Measurements from ENCODE around the gene DNAH11. TPM values are rescaled to one million over a fixed set of nuclear protein-coding genes. Genes with fewer than 3 reads are reported as not detected.

DNAH11 gene
- total and polyA plus RNA-seq, 2 of the 13 experiments (the other 11 are each of a cell fraction or from before 2014, with no cell fraction given), result not detected

DNA sequence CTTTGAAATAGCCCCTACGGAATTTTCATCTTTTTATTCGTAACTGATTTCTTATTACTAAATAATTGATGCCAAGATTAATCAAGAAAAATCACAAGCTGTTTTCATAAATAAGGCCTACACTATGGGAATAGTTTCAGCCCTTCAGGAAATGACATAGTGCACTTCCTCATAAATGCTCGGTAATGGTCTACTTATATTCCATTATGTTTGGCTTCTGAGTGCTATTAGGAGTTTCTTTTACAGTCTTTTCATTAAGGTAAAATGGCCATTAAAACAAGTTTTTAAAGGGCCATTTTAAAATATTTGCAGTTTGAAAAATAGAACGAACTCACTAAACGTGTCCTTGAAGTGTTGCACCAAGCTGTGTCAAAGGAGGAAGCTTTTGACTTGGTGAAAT, 174.5 kb downstream of the DNAH11 start:
- no TSS peak for BruUV-seq (replicated peaks)
- in situ Hi-C loops (cut with HindIII; ENCODE audit: extremely low pct_ligation_motif_present, low pct_unique_long_range_greater_than_20kb), result no loop called here
- intact Hi-C loops (cut with micrococcal nuclease; ENCODE audit: unreplicated experiment), result no loop called here
- no peaks in the 10 kb centered on the region for H3K79me2 ChIP-seq (ENCODE audit: insufficient read depth, low read length)
- DNase-seq (ENCODE audit: low spot score) (no peak), ATAC-seq (no peak), FAIRE-seq (no peak)
- TF ChIP-seq, protein P1, sequence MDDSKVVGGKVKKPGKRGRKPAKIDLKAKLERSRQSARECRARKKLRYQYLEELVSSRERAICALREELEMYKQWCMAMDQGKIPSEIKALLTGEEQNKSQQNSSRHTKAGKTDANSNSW (CRISPR knock-in tag; IDR thresholded peaks at IDR 0.05; ENCODE audit: borderline replicate concordance), result no peak
- TF ChIP-seq SP2 (CRISPR knock-in tag; IDR thresholded peaks at IDR 0.05) (no peak), DR1 (CRISPR knock-in tag; IDR thresholded peaks at IDR 0.05) (no peak), PHF5A (CRISPR knock-in tag; IDR thresholded peaks at IDR 0.05; ENCODE audit: low read depth, unreplicated experiment) (no peak), KAT7 (CRISPR knock-in tag; IDR thresholded peaks at IDR 0.05; ENCODE audit: borderline replicate concordance) (no peak), ZC3H4 (CRISPR knock-in tag; IDR thresholded peaks at IDR 0.05; ENCODE audit: borderline replicate concordance) (no peak), KLF9 (CRISPR knock-in tag; IDR thresholded peaks at IDR 0.05; ENCODE audit: low read depth) (no peak)
- TF ChIP-seq, protein P2, sequence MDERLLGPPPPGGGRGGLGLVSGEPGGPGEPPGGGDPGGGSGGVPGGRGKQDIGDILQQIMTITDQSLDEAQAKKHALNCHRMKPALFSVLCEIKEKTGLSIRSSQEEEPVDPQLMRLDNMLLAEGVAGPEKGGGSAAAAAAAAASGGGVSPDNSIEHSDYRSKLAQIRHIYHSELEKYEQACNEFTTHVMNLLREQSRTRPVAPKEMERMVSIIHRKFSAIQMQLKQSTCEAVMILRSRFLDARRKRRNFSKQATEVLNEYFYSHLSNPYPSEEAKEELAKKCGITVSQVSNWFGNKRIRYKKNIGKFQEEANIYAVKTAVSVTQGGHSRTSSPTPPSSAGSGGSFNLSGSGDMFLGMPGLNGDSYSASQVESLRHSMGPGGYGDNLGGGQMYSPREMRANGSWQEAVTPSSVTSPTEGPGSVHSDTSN (CRISPR knock-in tag; IDR thresholded peaks at IDR 0.05), result no peak
- TF ChIP-seq, protein P3, sequence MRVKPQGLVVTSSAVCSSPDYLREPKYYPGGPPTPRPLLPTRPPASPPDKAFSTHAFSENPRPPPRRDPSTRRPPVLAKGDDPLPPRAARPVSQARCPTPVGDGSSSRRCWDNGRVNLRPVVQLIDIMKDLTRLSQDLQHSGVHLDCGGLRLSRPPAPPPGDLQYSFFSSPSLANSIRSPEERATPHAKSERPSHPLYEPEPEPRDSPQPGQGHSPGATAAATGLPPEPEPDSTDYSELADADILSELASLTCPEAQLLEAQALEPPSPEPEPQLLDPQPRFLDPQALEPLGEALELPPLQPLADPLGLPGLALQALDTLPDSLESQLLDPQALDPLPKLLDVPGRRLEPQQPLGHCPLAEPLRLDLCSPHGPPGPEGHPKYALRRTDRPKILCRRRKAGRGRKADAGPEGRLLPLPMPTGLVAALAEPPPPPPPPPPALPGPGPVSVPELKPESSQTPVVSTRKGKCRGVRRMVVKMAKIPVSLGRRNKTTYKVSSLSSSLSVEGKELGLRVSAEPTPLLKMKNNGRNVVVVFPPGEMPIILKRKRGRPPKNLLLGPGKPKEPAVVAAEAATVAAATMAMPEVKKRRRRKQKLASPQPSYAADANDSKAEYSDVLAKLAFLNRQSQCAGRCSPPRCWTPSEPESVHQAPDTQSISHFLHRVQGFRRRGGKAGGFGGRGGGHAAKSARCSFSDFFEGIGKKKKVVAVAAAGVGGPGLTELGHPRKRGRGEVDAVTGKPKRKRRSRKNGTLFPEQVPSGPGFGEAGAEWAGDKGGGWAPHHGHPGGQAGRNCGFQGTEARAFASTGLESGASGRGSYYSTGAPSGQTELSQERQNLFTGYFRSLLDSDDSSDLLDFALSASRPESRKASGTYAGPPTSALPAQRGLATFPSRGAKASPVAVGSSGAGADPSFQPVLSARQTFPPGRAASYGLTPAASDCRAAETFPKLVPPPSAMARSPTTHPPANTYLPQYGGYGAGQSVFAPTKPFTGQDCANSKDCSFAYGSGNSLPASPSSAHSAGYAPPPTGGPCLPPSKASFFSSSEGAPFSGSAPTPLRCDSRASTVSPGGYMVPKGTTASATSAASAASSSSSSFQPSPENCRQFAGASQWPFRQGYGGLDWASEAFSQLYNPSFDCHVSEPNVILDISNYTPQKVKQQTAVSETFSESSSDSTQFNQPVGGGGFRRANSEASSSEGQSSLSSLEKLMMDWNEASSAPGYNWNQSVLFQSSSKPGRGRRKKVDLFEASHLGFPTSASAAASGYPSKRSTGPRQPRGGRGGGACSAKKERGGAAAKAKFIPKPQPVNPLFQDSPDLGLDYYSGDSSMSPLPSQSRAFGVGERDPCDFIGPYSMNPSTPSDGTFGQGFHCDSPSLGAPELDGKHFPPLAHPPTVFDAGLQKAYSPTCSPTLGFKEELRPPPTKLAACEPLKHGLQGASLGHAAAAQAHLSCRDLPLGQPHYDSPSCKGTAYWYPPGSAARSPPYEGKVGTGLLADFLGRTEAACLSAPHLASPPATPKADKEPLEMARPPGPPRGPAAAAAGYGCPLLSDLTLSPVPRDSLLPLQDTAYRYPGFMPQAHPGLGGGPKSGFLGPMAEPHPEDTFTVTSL (CRISPR knock-in tag; IDR thresholded peaks at IDR 0.05; ENCODE audit: borderline replicate concordance), result no peak
- no peak overlapping the region for H3K9ac ChIP-seq (ENCODE audit: insufficient read depth, low read depth, low read length)
- H3K4me3 ChIP-seq (replicated peaks in 1 of 3; ENCODE audit: insufficient read depth in 1 of 3, low read depth in 2 of 3, low read length in 3 of 3), result no peak overlapping the region
- no peaks in the 10 kb centered on the region for H3K4me1 ChIP-seq (ENCODE audit: insufficient read depth, low read length)
- H4K20me1 ChIP-seq (ENCODE audit: insufficient read depth, low read length), result no peaks in the 10 kb centered on the region
- CTCF ChIA-PET (ENCODE audit: low intra/inter-chr PET ratio, low total read pairs), result no interaction called here
- H3K9me3 ChIP-seq (ENCODE audit: low read length), result no peaks in the 10 kb centered on the region
- H3K36me3 ChIP-seq (replicated peaks in 1 of 2; ENCODE audit: control insufficient read depth in 1 of 2, insufficient read depth in 2 of 2, low read length in 2 of 2), result no peaks in the 10 kb centered on the region
- no peak overlapping the region for H3K4me2 ChIP-seq (ENCODE audit: low read depth, low read length)
- POLR2A ChIA-PET, result no interaction called here
- no peaks in the 10 kb centered on the region for H3K27me3 ChIP-seq (ENCODE audit: control insufficient read depth in 1 of 2, insufficient read depth in 2 of 2, low read length in 2 of 2)
- 15% methylated on average over 5 of the region's 5 CpGs for WGBS (ENCODE audit: low lambda C conversion rate)
- no peak overlapping the region for H3K27ac ChIP-seq (ENCODE audit: extremely low read length, insufficient read depth, low read length)
- H2AFZ ChIP-seq (ENCODE audit: low read length), result no peak overlapping the region

All from HepG2 (cell line).